Fibroblast of pulmonary artery (primary cell): Measurements from ENCODE around the gene MRC1.
A peak's percentile ranks its signal among the peaks of the same experiment; 100 is the strongest.

ENCODE experiments used
- DNase-seq: peaks from one replicate; pipeline ENCODE4 v3.0.0-alpha.2; 2010; ENCODE audit warnings: low read depth
- H3K4me3 ChIP-seq: replicated peaks from 2 replicates; pipeline ENCODE4 v1.5.1; 2011; ENCODE audit warnings: low read depth, mild to moderate bottlenecking, control low read depth, low read length, moderate library complexity
- TF ChIP-seq, protein P1 (sequence below): IDR thresholded peaks from 2 replicates; pipeline ENCODE4 v1.5.1; 2011; ENCODE audit warnings: mild to moderate bottlenecking, control low read depth, low read length, inconsistent platforms; ENCODE audit errors: missing control alignments

Gene MRC1

DNA sequence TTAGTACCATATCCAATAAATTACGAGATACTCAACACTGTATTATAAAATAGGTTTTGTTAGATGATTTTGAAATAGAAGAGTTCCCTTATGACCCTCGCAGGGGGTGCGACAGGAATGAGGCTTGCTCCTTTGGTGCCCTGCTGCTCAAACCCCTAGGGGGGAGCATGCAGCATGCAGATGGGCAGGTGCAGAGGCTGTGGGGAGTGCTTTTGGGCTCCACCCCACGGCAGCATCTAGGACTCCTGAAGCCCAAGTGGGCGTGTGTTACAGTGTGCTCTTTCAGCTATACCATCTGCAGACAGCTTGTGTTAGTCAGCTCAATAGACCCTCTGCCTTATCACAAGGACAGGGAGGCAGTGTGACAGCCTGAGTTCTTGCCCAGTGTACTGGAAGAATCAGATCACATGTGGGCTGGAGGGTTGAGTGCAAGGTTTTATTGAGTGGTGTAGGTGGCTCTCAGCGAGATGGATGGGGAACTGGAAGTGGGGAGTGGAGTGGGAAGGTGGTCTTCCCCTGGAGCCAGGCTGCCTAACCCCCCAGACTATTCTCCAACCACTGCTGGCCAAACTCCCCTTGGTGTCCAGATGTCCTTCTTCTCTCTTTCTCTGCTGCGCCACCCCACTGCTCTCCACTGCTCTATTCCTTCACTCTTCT, 3.1 kb upstream of the MRC1 start:
- no peak for DNase-seq
- H3K4me3 ChIP-seq, result no peak overlapping the region
- TF ChIP-seq, protein P1, sequence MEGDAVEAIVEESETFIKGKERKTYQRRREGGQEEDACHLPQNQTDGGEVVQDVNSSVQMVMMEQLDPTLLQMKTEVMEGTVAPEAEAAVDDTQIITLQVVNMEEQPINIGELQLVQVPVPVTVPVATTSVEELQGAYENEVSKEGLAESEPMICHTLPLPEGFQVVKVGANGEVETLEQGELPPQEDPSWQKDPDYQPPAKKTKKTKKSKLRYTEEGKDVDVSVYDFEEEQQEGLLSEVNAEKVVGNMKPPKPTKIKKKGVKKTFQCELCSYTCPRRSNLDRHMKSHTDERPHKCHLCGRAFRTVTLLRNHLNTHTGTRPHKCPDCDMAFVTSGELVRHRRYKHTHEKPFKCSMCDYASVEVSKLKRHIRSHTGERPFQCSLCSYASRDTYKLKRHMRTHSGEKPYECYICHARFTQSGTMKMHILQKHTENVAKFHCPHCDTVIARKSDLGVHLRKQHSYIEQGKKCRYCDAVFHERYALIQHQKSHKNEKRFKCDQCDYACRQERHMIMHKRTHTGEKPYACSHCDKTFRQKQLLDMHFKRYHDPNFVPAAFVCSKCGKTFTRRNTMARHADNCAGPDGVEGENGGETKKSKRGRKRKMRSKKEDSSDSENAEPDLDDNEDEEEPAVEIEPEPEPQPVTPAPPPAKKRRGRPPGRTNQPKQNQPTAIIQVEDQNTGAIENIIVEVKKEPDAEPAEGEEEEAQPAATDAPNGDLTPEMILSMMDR, result no peak

DNA sequence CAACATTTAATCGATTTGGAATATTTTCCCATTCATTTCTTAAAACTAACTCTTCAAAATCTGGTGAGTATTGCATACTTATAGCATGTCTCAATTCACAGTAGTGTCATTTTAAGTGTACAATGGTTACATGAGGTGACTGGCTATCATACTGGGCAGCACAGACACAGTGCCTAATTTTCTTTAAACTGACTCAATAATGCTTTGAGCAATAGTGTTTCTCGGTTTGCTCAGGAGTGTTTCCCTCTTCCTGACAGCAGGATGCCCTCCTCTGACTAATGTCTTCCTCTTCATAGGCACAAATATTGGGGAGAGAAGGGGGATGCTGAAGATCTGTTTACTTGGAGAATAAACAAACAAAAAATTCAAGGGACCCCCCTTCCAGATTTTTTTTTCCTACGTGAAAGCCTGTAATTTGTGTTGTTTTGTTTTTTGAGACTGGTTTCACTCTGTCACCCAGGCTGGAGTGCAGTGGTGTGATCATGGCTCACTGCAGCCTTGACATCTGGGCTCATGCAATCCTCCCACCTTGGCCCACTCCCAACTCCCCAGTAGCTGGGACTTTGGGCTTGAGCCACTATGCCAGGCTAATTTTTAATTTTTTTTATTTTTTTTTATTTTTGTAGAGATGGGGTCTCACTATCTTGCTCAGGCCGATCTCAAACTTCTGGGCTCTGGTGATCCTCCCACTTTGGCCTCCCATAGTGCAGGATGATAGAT, 2.2 kb downstream of the MRC1 start:
- DNase-seq, result peak; percentile 17
- H3K4me3 ChIP-seq, result no peak overlapping the region
- TF ChIP-seq, protein P1, result no peak

DNA sequence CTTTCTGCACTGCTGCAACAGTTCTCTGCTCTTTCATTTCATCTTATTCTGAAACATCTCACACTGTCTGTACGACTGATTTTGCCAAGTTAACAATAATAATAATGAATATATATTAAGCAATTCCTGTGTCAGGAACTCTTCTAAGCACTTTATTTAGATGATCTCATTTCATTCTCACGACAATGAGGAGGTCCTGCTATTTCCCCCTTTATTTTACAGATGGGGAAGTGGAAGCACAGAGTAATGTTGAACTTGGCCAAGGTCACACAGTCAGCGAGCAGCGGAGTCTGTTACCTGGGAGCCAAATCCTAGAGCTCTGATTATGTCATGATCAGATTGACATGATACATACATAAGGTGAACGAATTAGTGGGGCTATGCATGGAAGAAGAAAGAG, 5.8 kb downstream of the MRC1 start:
- TF ChIP-seq, protein P1, result no peak
- no peak for DNase-seq
- H3K4me3 ChIP-seq, result no peak overlapping the region

DNA sequence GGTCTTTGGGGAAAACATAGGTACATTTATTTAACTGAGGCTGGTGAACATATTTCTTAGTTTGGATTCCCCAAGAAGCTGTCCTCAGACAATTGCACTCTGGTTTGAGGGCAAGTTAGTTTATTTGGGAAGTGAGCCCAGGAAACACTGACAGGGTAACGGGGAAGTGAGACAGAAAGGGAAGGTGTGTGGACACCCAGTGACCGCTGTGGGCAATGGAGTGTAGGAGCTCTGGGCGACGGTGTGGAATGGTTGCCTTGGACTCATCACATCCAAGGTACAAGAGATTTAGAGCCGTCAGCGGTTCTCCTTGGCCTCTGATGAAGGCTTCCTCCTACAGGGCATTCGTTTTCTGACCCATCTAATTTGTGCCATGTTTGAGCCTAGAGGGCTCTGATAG, 7.1 kb downstream of the MRC1 start:
- TF ChIP-seq, protein P1, result no peak
- DNase-seq, result no peak
- no peak overlapping the region for H3K4me3 ChIP-seq

DNA sequence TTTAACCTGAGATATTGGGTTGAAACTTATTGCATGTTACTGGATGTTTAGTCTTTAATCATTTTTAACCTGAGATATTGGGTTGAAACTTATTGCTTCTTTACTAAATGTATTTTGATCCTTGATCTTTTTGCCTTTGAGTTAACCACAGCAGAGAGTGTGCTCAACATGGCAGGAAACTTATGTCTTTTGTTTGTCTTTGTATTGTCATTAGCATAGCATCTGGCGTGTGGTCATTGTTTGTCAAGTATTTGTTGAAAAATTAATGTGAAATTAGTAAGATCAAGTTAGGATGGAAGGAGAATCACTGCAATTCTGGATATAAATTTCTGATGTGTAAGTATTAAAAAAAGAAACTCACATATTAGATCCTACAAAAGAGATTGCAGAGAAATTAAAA, 8.2 kb downstream of the MRC1 start:
- TF ChIP-seq, protein P1, result no peak
- no peak for DNase-seq
- no peak overlapping the region for H3K4me3 ChIP-seq

DNA sequence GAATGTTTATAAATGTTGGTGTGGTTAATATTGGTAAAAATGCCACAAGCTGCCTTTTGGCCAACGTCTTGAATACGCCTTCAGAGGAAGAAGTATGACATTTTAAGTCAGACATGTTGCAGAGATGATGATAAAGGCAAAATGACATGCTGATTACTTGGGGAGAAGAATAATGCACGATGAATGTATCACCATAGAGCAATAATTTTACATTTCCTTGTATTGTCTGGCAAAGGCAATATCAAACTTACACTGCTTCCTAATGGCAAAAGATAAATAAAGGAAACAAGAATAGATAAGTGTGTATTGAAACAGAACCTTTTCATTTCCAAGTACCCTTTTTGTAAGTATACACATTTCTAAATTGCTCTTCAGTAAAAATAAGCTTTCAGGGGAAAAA, 8.6 kb downstream of the MRC1 start:
- TF ChIP-seq, protein P1, result no peak
- no peak for DNase-seq
- H3K4me3 ChIP-seq, result no peak overlapping the region

DNA sequence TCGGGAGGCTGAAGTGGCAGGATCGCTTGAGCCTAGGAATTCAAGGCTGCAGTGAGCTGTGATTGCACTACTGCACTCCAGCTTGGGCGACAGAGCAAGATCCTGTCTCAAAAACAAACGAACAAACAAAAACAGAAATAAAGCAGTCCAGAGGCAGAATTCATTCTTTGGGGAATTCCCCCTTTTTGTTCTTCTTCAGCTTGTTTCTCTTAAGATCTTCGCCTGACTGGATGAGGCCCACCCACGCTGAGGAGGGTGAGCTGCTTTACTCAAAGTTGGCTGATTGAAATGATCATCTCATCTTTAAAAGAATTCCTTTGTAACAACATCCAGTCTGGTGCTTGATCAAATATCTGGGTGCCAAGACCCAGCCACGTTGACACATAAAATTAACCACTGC, 10.7 kb downstream of the MRC1 start:
- TF ChIP-seq, protein P1, result no peak

More for the DNA sequence above, 10.7 kb downstream of the MRC1 start:
- no peak for DNase-seq
- H3K4me3 ChIP-seq, result no peak overlapping the region
